Ascending aorta (tissue), 2 donors: ENCODE data around the gene RPL7L1. TPM values are rescaled to one million over a fixed set of nuclear protein-coding genes. Genes with fewer than 3 reads are reported as not detected.

Experiments used
- DNase-seq, 2 donors: peaks; one replicate each; pipeline ENCODE4 v3.0.0-alpha.2; 2019; ENCODE audit warnings: low spot score in 2 of 2
- H3K27ac ChIP-seq, 2 donors: fragments of 200-600 bp; sonication (generic); one replicate each; pipeline ENCODE4 v1.5.1; 2016 to 2017; ENCODE audit warnings: mild to moderate bottlenecking in 1 of 2
- H3K27me3 ChIP-seq: fragments of 200-600 bp; sonication (generic); one replicate; pipeline ENCODE4 v1.5.1; 2017
- H3K36me3 ChIP-seq, 2 donors: fragments of 200-600 bp; sonication (generic); one replicate each; pipeline ENCODE4 v1.5.1; 2016
- H3K4me1 ChIP-seq, 2 donors: fragments of 200-600 bp; sonication (generic); one replicate each; pipeline ENCODE4 v1.5.1; 2016 to 2017; ENCODE audit warnings: mild to moderate bottlenecking in 1 of 2
- H3K4me3 ChIP-seq, 2 donors: fragments of 200-600 bp; sonication (generic); one replicate each; pipeline ENCODE4 v1.5.1; 2016 to 2017; ENCODE audit warnings: mild to moderate bottlenecking in 1 of 2
- H3K9me3 ChIP-seq, 2 donors: fragments of 200-600 bp; sonication (generic); one replicate each; pipeline ENCODE4 v1.5.1; 2016
- intact Hi-C: fragments of 100-400 bp; cut with DNase I; formaldehyde crosslinking; loops from one replicate; pipeline ENCODE4 v1.15.1; 2023
- total RNA-seq: library from RNA; depleted of rRNA; stranded (reverse); fragments of >200 nt; gene quantifications from one replicate; pipeline ENCODE4 v1.1.0, GENCODE V29; 2016
- TF ChIP-seq, protein P1 (sequence below), 3 experiments: fragments of 200-600 bp in 2 of 3; fragments of 450-650 bp in 1 of 3; sonication (generic) in 2 of 3; IDR thresholded peaks; one replicate each; pipeline ENCODE4 v1.5.1; 2016 to 2019; ENCODE audit warnings: antibody characterized with exemption in 3 of 3, mild to moderate bottlenecking in 1 of 3, moderate library complexity in 1 of 3

RPL7L1 gene
- total RNA-seq, result 34.8 TPM

DNA sequence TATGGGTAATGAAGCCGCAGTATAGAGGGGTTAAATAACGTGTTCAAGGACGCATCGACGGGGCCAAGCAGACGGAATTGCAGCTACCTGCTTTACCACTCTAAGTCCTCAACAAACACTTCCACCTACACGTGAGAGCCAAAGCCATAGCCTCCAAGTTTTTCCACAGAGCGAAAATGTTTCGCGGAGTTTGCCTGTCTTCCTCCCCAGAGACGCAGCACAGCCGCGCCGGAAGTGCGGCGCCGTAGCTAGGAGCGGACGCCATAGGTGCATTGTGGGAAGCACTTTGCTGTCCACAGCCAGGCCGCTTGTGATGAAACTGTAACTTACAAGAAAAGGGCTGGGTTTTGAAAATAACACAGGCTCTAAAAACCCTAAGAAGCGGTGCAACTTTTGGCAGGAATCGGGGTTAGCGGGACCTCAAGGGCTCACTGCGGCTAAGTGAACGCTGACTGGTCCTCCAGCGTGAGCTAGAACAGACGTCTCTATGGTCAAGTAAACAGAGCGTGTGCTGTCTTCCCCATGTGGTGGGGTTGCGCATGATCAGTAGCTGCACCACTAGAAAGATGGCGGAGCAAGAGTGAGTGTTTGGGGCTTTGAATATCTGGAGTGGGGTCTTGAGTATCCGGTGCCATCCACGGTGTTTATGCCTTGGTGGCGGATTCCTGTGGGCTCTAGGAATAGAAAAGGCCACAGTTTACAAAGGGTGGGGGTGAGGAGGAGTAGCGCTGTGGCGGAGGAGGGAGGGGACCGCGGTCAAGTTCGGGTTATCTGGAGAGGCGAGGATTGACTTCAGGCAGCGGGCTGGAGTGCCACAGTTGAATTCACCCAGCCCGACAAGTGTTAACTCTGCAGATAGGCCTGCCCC is at the start of gene RPL7L1:
RPL7L1 (plus strand) TSS at position 245 of the 868 bp plus-strand sequence; CDS start at position 540, 295 bp downstream.
- no peaks in the 10 kb centered on the region for H3K9me3 ChIP-seq
- peak; percentile 42 to 89 for DNase-seq
- intact Hi-C loops, result loop anchor here (2.0 to 5.0 kb wide), 2 partner anchors 97 to 153 kb away; partner anchors contain the start of gene BICRAL
- H3K4me3 ChIP-seq, result peak within 1 kb of the TSS; percentile 65 to 66
- peaks cover 5 to 18% of the 10 kb centered on the region in 2 donors for H3K4me1 ChIP-seq
- peaks cover 28 to 29% of the 10 kb centered on the region in 2 donors for H3K36me3 ChIP-seq
- no peaks in the 10 kb centered on the region for H3K27me3 ChIP-seq
- TF ChIP-seq, protein P1, sequence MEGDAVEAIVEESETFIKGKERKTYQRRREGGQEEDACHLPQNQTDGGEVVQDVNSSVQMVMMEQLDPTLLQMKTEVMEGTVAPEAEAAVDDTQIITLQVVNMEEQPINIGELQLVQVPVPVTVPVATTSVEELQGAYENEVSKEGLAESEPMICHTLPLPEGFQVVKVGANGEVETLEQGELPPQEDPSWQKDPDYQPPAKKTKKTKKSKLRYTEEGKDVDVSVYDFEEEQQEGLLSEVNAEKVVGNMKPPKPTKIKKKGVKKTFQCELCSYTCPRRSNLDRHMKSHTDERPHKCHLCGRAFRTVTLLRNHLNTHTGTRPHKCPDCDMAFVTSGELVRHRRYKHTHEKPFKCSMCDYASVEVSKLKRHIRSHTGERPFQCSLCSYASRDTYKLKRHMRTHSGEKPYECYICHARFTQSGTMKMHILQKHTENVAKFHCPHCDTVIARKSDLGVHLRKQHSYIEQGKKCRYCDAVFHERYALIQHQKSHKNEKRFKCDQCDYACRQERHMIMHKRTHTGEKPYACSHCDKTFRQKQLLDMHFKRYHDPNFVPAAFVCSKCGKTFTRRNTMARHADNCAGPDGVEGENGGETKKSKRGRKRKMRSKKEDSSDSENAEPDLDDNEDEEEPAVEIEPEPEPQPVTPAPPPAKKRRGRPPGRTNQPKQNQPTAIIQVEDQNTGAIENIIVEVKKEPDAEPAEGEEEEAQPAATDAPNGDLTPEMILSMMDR (IDR thresholded peaks at IDR 0.05), result no peak
- H3K27ac ChIP-seq, result peak within 1 kb of the TSS; percentile 85 to 95

GRCh38 chr6:42831237-42831636 is 48.2 kb upstream of the RPL7L1 start:
- no peaks in the 10 kb centered on the region for H3K9me3 ChIP-seq
- TF ChIP-seq, protein P1 (IDR thresholded peaks at IDR 0.05), result no peak
- H3K36me3 ChIP-seq, result peaks cover 46 to 69% of the 10 kb centered on the region in 2 donors
- H3K27me3 ChIP-seq, result no peaks in the 10 kb centered on the region
- no peak for DNase-seq
- intact Hi-C loops, result no loop called here
- peaks cover 0 to 4% of the 10 kb centered on the region in 2 donors for H3K4me1 ChIP-seq
- H3K27ac ChIP-seq, result no peak overlapping the region
- H3K4me3 ChIP-seq, result no peak overlapping the region

DNA sequence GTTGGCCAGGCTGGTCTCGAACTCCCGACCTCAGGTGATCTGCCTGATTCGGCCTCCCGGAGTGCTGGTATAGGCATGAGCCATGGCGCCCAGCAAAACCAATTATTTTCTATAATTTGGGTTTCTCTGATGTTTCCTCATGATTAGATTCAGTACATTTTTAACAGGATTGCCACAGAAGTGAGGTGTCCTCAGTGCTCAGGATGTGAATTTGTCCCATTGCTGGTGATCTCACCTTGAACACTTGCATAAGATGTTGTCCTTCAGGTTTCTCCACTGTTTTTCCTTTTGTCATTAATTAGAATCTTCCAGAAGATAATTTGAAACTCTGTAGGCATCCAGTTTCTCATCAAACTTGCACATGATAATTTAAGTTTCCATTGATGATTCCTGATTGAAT is 45.4 kb upstream of the RPL7L1 start:
- Histone ChIP-seq H3K9me3 (no peaks in the 10 kb centered on the region), H3K27me3 (no peaks in the 10 kb centered on the region), H3K4me3 (no peak overlapping the region), H3K36me3 (peaks cover 30 to 48% of the 10 kb centered on the region in 2 donors), H3K27ac (no peak overlapping the region), H3K4me1 (peaks cover 0 to 4% of the 10 kb centered on the region in 2 donors)
- TF ChIP-seq, protein P1 (IDR thresholded peaks at IDR 0.05), result no peak
- intact Hi-C loops, result no loop called here
- DNase-seq, result no peak

DNA sequence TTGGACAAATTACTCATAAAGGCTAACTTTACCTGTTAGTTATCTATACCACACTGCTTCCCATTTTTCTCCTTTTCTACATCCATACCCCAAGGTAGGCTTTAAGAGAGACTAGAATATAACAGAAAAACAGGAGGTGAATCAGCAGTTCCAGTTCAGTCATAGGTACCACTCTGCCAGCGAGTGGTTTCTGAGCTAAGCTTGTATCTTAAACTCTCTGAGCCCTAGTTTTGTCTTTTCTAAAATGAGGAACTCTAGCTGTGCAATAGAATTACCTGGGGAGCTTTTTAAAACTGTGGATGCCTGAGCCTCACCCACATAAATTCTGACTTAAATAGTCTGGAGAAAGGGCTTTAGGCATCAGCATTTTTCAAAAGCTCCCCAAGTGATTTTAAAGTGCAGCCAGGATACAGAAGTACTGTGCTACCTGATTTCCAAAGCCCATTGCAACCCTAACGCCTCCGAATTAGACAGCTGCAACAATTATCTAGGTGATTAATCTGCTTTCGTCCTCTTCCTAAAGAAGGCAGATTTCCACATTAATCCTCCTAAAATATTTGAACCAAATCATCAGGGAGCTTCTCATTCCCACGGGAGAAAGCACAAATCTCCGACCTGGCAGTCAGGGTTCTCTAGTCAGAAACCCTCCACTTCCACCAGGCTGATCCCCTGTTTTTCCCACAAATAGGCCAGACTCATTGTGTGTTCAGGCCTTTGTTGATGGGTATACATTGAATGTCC is 37.4 kb upstream of the RPL7L1 start:
- no peak for DNase-seq
- Histone ChIP-seq H3K4me1 (no peaks in the 10 kb centered on the region), H3K9me3 (no peaks in the 10 kb centered on the region), H3K27ac (no peak overlapping the region), H3K4me3 (no peak overlapping the region), H3K36me3 (peaks cover 4 to 7% of the 10 kb centered on the region in 2 donors), H3K27me3 (no peaks in the 10 kb centered on the region)
- intact Hi-C loops, result no loop called here
- TF ChIP-seq, protein P1 (IDR thresholded peaks at IDR 0.05), result no peak

DNA sequence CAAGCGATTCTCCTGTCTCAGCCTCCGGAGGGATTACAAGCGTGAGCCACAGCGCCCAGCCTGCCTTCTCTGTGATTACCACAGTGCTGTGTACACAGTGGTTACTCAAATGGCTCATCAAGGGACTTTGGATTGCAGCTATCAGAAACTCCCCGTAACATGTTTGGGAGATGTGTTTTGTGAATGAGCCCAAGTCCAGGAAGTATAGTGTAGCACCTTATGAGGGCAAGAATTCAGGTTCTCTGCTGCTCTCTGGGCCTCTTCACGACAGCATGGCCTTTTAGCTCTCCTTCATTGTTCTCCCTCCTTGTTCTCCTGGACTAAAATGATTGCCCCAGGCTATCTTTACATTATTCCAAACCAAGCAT is 34.1 kb upstream of the RPL7L1 start:
- no peak for DNase-seq
- intact Hi-C loops, result no loop called here
- no peaks in the 10 kb centered on the region for H3K9me3 ChIP-seq
- no peak overlapping the region for H3K4me3 ChIP-seq
- H3K4me1 ChIP-seq, result no peaks in the 10 kb centered on the region
- TF ChIP-seq, protein P1 (IDR thresholded peaks at IDR 0.05), result no peak
- no peak overlapping the region for H3K27ac ChIP-seq
- H3K27me3 ChIP-seq, result no peaks in the 10 kb centered on the region
- H3K36me3 ChIP-seq, result peaks cover 4% of the 10 kb centered on the region in 2 donors
